Fibroblast of skin of abdomen (primary cell): ENCODE results near the gene KNSTRN.

Source experiments
- DNase-seq: peaks from one replicate; pipeline ENCODE4 v3.0.0-alpha.2; 2013

Gene KNSTRN

DNA sequence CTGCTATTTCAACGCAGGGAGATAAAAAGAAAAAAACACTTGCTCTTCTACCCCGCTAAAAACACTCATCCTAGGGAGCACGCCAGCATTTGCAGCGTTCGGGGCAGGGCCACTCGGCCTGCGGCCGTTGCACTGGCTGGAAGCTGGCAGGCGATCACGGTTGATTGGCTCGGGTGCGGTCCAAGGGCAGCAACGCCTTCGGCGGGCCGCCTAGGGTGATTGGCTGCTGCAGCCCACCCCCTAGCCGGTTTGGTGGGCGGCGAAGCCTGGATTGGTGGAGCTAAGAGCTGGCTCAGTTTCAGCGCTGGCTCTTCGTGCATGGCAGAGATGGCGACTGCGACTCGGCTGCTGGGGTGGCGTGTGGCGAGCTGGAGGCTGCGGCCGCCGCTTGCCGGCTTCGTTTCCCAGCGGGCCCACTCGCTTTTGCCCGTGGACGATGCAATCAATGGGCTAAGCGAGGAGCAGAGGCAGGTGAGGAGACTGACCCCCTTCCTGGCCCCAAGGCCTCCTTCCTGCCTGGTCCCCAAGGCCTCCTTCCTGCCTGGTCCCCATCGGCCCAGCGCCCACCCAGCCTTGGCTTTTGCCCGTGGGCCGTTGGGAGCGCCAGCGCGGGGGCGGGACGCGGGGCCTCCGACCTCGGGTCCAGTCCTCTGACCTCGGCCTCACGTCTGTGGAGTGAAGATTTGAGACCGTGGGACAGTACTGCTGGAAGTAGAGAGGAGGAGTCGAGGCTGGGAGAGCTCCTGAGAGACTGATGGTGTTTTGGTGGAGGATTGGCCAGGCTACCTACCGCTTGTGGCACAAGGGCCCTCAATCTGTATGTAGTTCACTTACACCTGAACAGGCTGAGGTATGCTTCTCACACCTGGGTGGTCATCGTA, 23.2 kb downstream of the KNSTRN start, which contains the start of gene IVD:
TSS of gene IVD (plus strand) at position 295 of the 881 bp plus-strand sequence. CDS start at position 328, 33 bp downstream.
- DNase-seq: peak; percentile 95

DNA sequence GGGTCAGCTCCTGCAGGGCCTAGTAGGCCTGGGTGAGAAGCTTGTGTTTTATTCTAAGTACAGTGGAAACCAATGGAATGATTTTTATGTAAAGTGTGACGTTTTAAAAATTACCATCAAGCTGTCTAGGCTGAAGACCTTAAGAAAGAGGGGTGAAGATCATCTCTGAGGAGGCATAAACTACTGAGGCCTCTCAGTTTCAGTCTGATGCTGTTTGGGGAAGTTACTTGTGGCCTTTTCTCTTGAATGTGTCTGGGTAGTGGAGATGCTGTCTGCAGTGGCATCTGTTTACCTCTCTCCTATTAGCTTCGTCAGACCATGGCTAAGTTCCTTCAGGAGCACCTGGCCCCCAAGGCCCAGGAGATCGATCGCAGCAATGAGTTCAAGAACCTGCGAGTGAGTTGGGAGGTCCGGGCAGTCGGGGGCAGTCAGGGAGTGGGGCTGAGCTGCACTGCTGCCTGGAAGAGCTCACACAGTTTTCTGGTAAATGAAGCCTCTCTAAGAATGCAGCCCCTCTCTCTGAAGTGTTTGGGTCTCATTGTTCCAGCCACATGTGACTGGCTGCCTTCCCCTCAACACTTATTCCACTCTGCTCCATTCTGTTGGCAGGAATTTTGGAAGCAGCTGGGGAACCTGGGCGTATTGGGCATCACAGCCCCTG, 24.9 kb downstream of the KNSTRN start:
- no peak for DNase-seq

- DNase-seq: no peak
These were observed 26.8 kb downstream of the KNSTRN start for GRCh38 chr15:40409366-40409765.

GRCh38 chr15:40410476-40410875, 28.0 kb downstream of the KNSTRN start:
- no peak for DNase-seq

DNA sequence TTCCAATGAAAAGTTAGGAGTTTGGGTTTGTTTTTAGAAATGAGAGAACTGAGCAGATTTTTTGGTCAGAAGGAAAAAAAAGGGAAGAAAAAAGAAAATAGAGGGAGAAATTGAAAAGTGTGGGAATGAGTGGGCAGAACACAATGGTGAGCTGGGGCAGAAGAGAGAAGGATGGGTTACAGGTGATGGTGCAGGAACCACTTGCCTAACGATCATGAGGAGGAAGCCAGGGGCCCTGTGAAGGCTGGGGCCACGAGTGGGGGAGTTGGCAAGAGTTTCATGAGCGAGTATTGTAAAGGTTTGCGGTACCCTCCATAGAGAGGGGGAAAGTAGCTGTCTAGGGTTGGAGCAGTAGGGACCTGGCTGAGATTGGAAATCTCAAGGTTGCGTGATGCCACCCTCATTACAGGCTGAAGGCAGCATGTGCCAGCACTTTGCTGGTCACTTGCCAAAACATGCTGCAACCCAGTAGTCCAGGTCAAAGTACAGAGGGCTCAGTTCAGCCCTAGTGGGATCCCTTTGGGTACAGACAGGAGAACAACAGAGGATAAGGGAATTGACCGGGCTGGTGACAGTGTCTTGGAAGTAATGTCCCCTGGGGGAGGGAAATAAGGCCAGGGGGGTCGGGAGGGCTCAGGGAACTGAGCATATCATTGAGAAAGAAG, 29.7 kb downstream of the KNSTRN start:
- no peak for DNase-seq

- DNase-seq: no peak
These were observed 30.5 kb downstream of the KNSTRN start for GRCh38 chr15:40413036-40413435.

DNA sequence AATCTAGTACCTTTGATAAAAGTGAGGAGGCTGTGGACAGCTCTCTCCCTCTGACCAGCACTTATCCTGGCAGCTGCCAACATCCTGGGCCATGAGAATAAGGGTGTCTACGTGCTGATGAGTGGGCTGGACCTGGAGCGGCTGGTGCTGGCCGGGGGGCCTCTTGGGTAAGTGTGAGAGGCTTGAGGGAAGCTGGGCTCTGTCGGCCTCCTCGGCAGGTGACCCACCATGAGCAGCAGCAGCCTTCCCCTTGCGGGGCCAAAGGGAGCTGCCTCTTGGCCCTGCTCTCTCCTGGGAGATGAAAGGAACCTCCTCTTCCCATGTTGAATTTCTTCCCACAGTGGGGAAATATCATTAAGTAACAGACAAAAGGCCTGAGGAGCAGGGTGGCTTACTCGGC, 32.3 kb downstream of the KNSTRN start:
- DNase-seq: no peak

GRCh38 chr15:40415226-40415625, 32.7 kb downstream of the KNSTRN start:
- DNase-seq: no peak

DNA sequence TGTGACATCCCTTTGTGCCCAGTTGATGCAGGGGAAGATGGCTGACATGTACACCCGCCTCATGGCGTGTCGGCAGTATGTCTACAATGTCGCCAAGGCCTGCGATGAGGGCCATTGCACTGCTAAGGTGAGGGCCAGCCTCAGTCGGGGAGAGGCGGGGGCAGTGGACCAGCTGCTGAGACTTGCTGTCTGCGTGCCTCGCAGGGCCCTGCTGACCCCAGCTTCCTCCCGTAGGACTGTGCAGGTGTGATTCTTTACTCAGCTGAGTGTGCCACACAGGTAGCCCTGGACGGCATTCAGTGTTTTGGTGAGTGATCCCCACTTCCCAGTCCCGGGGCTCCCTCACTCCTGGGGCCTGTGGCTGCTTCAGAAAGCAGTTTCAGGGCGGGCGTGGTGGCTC, 33.5 kb downstream of the KNSTRN start:
- DNase-seq: no peak

DNA sequence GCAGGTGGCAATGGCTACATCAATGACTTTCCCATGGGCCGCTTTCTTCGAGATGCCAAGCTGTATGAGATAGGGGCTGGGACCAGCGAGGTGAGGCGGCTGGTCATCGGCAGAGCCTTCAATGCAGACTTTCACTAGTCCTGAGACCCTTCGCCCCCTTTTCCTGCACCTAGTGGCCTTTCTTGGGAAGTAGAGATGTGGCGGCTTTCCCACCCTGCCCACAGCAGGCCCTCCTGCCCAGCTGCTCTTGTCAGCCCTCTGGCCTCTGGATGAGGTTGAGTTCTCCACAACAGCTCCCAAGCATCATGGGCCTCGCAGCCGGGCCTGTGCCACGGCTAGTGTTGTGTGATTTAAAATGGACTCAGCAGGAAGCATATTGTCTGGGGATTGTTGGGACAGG, 35.6 kb downstream of the KNSTRN start:
- no peak for DNase-seq

DNA sequence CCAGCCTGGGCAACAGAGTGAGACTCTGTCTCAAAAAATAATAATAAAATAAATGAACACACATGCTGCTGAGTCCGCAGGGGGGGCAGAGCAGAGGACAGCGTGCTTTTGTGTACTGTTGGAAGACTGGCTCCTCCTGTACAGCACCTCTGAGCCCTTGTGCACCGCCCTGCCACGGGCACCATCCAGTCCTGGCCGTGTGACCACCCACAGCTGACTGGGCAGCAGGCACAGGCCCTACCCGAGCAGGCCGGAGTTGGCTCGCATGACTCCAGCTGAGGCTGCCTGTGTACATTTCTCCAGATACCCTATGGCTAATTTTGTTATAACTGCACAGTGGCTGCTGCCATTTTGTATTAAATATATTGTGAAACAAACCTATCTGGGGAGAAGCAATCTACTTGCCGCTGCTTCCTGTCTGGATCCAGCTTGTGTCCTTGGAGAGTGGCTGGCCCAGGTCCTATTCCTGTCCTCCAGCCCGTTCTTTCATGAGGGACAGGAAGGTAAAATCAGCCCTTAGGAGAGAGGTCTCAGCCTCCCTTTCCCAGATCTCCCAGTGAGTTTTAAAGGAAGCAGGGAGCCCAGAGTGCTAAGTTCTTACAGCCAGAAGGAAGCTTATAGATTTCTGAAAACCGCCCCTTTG, 37.7 kb downstream of the KNSTRN start:
- DNase-seq: no peak

DNA sequence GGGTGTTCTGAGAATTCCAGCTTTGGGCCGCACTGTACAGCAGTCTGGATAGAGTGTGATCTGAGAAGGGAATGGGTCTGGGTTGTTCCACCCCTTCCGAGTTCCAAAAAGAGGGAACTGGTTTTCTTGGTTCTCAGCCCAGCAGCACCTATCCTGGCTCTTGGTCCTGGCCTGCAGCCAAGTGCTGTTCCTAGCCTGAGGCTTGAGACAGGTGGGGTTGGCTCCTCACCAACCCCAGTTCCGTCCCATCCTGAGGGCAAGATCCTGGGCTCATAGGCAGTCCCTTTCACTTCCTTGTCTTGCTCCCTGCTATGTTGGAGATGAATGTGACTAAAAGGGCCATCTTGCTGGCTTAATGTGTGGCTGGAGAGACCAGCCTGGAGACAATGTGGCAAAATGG, 38.3 kb downstream of the KNSTRN start:
- DNase-seq: no peak

- DNase-seq: peak; percentile 49
These were observed 39.0 kb downstream of the KNSTRN start for GRCh38 chr15:40421246-40422157.

DNA sequence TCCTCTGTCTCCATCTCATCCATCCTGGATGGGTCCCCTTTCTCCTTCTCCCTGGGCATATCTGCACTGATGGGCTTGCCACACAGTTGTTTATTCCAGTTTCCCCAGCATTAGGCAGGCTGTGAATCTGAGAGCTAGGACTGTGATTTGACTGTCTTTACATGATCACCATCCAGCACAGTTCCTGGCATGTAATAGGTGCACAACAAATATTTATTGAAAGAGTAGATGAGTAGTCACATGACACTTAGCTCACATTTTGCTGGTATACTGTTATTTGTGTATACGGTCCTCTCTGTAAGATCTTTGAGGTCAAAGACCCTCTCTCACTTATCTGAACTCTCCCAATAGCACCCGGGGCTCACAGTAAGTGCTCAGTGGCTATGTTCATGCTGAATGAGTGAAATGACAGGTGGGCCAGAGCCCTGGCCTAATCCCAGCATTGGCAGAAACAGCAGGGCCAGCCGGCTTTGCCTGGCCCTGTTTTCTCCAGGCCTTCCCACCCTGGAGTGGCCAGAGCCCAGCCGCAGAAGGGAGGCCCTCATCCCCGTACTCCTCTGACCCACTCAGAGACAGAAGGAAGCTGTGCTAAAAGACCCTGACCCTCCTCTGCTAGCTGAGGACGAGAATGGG, 42.1 kb downstream of the KNSTRN start:
- no peak for DNase-seq

DNA sequence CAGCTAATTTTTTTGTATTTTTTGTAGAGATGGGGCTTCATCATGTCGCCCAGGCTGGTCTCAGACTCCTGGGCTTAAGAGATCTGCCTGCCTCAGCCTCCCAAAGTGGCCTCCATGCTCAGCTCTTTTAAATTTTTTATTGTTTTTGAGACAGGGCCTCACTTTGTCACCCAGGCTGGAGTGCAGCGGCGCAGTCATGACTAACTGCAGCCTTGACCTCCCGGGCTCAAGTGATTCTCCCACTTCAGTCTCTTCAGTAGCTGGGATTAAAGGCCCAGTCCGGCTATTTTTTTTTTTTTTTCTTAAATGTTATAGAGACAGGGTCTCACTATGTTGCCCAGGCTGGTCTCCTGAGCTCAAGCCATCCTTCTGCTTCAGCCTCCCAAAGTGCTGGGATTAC, 43.2 kb downstream of the KNSTRN start:
- no peak for DNase-seq

- DNase-seq: no peak
These were observed 44.7 kb downstream of the KNSTRN start for GRCh38 chr15:40427188-40427587.

DNA sequence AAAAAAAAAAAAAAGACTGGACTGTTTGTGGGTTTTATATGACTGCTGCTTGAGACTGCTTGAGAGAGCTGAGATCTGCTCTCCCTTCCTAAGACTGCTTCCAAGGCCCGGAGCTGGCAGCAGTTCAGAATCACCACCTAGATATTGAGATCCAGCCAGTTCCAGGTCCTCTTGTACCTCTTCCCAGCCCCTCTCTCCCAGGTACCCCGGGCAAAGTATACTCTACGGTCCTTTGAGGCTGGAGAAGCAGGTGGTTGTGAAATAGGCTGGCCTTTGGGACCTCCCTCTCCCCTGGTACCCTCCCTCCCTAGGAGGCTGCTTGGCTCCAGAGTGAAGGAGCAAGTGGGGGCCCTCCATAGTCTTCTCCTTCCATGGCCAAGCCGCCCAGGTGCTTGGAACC, 45.7 kb downstream of the KNSTRN start:
- DNase-seq: no peak

- no peak for DNase-seq
These were observed 46.7 kb downstream of the KNSTRN start for GRCh38 chr15:40429068-40429710.

- peak; percentile 31 for DNase-seq
These were observed 47.8 kb downstream of the KNSTRN start for GRCh38 chr15:40430271-40430805.

- no peak for DNase-seq
These were observed 52.6 kb downstream of the KNSTRN start for GRCh38 chr15:40435023-40435709.
